Vagina (tissue), 2 donors: ENCODE measurements around the gene PFKFB4. TPM values are rescaled to one million over a fixed set of nuclear protein-coding genes. Genes with fewer than 3 reads are reported as not detected.

ENCODE experiments used
- DNase-seq, 2 donors: peaks; one replicate each; pipeline ENCODE4 v3.0.0-alpha.2; 2017; ENCODE audit errors: extremely low spot score in 2 of 2
- H3K27ac ChIP-seq: fragments of 200-600 bp; sonication (generic); one replicate; pipeline ENCODE4 v1.5.1; 2019
- H3K27me3 ChIP-seq: fragments of 200-600 bp; sonication (generic); one replicate; pipeline ENCODE4 v1.5.1; 2019
- H3K36me3 ChIP-seq, 2 donors: fragments of 200-600 bp; sonication (generic); one replicate each; pipeline ENCODE4 v1.5.1; 2017 to 2019
- H3K4me1 ChIP-seq: fragments of 200-600 bp; sonication (generic); one replicate; pipeline ENCODE4 v1.5.1; 2019
- H3K4me3 ChIP-seq, 2 donors: fragments of 200-600 bp; sonication (generic); 1 replicate in 1 of 2; 2 replicates in 1 of 2; pipeline ENCODE4 v1.5.1; 2016 to 2019
- H3K9me3 ChIP-seq: fragments of 200-600 bp; sonication (generic); one replicate; pipeline ENCODE4 v1.5.1; 2019
- CTCF ChIP-seq, 3 experiments: fragments of 450-650 bp in 2 of 3; fragments of 200-600 bp in 1 of 3; sonication (generic) in 1 of 3; IDR thresholded peaks; one replicate each; pipeline ENCODE4 v1.5.1; 2017 to 2019; ENCODE audit warnings: antibody characterized with exemption in 3 of 3, mild to moderate bottlenecking in 2 of 3, moderate library complexity in 2 of 3
- POLR2A ChIP-seq, 2 donors: fragments of 450-650 bp; IDR thresholded peaks; one replicate each; pipeline ENCODE4 v1.6.1; 2017; ENCODE audit warnings: antibody characterized with exemption in 2 of 2, mild to moderate bottlenecking in 2 of 2, moderate library complexity in 2 of 2
- POLR2AphosphoS5 ChIP-seq, 2 donors: sonication (generic); formaldehyde crosslinking; IDR thresholded peaks; one replicate each; pipeline ENCODE4 v1.9.0; 2017; ENCODE audit warnings: antibody characterized with exemption in 2 of 2, mild to moderate bottlenecking in 2 of 2, low read depth in 1 of 2; ENCODE audit not compliant: insufficient read depth in 1 of 2
- intact Hi-C: fragments of 100-400 bp; cut with DNase I; formaldehyde crosslinking; loops from one replicate; pipeline ENCODE4 v1.15.1; 2023
- total RNA-seq: library from RNA; depleted of rRNA; stranded (reverse); fragments of >200 nt; gene quantifications from one replicate; pipeline ENCODE4 v1.2.3, GENCODE V29; 2016

The PFKFB4 gene
- total RNA-seq, 1 donor from 2014 or later: 7.4 TPM

GRCh38 chr3:48548729-48549705 is 7.6 kb downstream of the PFKFB4 start:
- peak; percentile 92 to 94 (median 93) for TF ChIP-seq CTCF (IDR thresholded peaks at IDR 0.05)
- no peak for TF ChIP-seq POLR2A (IDR thresholded peaks at IDR 0.05)
- TF ChIP-seq POLR2AphosphoS5 (IDR thresholded peaks at IDR 0.05; ENCODE audit: insufficient read depth in 1 of 2, low read depth in 1 of 2): peak; percentile 27 to 42
- Histone ChIP-seq H3K27me3 (no peaks in the 10 kb centered on the region), H3K36me3 (no peaks in the 10 kb centered on the region), H3K9me3 (no peaks in the 10 kb centered on the region), H3K4me3 (no peak overlapping the region), H3K27ac (no peak overlapping the region), H3K4me1 (peaks cover 7% of the 10 kb centered on the region)
- intact Hi-C loops: loop anchor here (2.0 kb wide), 1 partner anchor 84 kb away; no protein-coding TSS in a partner anchor
- no peak for DNase-seq

DNA sequence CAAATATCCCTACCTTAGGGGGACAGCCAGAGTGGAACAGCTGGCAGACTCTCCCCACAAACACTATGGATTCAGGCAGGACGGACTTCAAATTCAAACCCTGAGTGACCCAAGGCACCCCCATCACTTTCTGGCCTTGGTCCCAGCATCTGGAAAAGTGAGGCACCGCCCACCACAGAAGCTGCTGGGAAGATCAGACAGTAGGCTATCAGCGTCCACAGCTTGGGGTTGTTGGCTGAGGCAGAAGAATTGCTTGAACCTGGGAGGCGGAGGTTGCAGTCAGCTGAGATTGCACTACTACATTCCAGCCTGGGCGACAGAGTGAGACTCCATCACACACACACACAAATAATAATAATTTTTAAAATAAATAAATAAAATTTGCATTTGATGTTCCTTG is 8.5 kb downstream of the PFKFB4 start:
- Histone ChIP-seq H3K4me3 (no peak overlapping the region), H3K4me1 (peaks cover 7% of the 10 kb centered on the region), H3K27ac (no peak overlapping the region), H3K36me3 (no peaks in the 10 kb centered on the region), H3K9me3 (no peaks in the 10 kb centered on the region), H3K27me3 (no peaks in the 10 kb centered on the region)
- DNase-seq: no peak
- intact Hi-C loops: loop anchor here (2.0 kb wide), 1 partner anchor 83 kb away; no protein-coding TSS in a partner anchor
- TF ChIP-seq POLR2A (IDR thresholded peaks at IDR 0.05) (no peak), CTCF (IDR thresholded peaks at IDR 0.05) (no peak), POLR2AphosphoS5 (IDR thresholded peaks at IDR 0.05; ENCODE audit: insufficient read depth in 1 of 2, low read depth in 1 of 2) (no peak)

DNA sequence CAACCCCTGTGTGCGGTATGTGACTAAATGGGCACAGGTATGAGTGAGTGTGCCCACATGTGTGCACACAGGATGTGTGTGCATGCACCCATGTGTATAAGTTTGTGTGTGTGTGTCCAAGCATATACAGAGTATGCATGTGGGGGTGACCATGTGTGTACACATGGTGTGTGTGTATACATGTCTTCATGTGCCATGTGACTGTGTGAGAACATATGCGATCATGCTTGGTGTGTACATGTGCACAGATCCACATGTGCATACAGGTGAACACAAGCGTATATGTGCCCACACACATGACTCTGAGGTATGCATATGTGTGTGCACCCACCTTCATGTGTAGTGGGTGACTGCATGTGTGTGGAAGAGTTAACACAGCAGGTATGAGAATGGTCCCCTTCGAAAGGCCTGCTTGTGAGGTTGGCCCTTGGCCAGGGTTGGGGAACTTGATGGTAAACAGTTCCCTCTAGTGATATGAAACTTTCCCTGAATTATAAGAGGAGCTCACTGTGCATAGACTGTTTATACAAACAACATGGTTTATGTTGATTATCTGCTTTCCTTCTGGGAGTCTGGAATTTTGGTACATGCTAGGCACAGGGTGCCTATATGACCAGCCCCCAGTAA is 10.3 kb downstream of the PFKFB4 start:
- no peaks in the 10 kb centered on the region for H3K27me3 ChIP-seq
- TF ChIP-seq POLR2AphosphoS5 (IDR thresholded peaks at IDR 0.05; ENCODE audit: insufficient read depth in 1 of 2, low read depth in 1 of 2) (no peak), CTCF (IDR thresholded peaks at IDR 0.05) (no peak)
- intact Hi-C loops: no loop called here
- no peaks in the 10 kb centered on the region for H3K9me3 ChIP-seq
- no peak overlapping the region for H3K4me3 ChIP-seq
- no peak overlapping the region for H3K27ac ChIP-seq
- no peaks in the 10 kb centered on the region for H3K36me3 ChIP-seq
- no peak for DNase-seq
- H3K4me1 ChIP-seq: peaks cover 7% of the 10 kb centered on the region

DNA sequence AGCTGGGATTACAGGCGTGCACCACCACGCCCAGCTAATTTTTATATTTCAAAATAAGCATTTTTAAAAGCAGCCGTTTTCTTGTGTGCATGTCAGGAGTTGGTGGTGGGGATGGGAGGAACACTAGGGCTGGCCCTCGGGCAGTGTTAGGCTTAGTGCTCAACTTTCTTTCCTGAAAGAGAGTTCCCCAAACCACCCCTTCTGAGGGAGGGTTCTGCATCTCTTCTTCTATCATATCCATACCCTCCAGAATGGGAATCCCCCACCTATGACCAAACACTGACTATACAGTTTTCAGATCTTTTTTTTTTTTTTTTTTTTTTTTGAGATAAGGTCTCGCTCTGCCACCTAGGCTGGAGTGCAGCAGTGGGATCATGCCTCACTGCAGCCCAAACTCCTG is 12.5 kb downstream of the PFKFB4 start:
- DNase-seq: no peak
- Histone ChIP-seq H3K4me1 (peaks cover 7% of the 10 kb centered on the region), H3K4me3 (no peak overlapping the region), H3K9me3 (no peaks in the 10 kb centered on the region), H3K36me3 (peaks cover 0 to 6% of the 10 kb centered on the region in 2 donors), H3K27ac (no peak overlapping the region), H3K27me3 (no peaks in the 10 kb centered on the region)
- TF ChIP-seq POLR2AphosphoS5 (IDR thresholded peaks at IDR 0.05; ENCODE audit: insufficient read depth in 1 of 2, low read depth in 1 of 2) (no peak), POLR2A (IDR thresholded peaks at IDR 0.05) (no peak), CTCF (IDR thresholded peaks at IDR 0.05) (no peak)
- intact Hi-C loops: no loop called here
